Measurements from ENCODE around the gene FOS.

- no peak for TF ChIP-seq CTCF (IDR thresholded peaks at IDR 0.05)
- no peak for TF ChIP-seq POLR2A (IDR thresholded peaks at IDR 0.05)
These were observed 14.3 kb downstream of the FOS start for GRCh38 chr14:75292886-75293285.

Measured in thyroid gland (tissue), 4 donors.